CD14-positive monocyte (primary cell): Measurements from ENCODE around the gene ITPR2. TPM values are rescaled to one million over a fixed set of nuclear protein-coding genes. Genes with fewer than 3 reads are reported as not detected.
A peak's percentile ranks its signal among the peaks of the same experiment; 100 is the strongest.

Experiments used
- DNase-seq, 3 donors: peaks; one replicate each; pipeline ENCODE4 v3.0.0-alpha.2; 2011 to 2022
- H2AFZ ChIP-seq: 2 replicates; pipeline ENCODE4 v1.6.0; 2012; ENCODE audit warnings: mild to moderate bottlenecking, low read depth, low read length, inconsistent platforms; ENCODE audit not compliant: insufficient read depth, poor library complexity, severe bottlenecking
- H3K27ac ChIP-seq, 2 donors: 1 replicate in 1 of 2; 2 replicates in 1 of 2; pipeline ENCODE4 v1.5.1; 2012 to 2013; ENCODE audit warnings: low read length in 2 of 2, control low read depth in 1 of 2, inconsistent platforms in 1 of 2, low read depth in 1 of 2, mild to moderate bottlenecking in 1 of 2
- H3K27me3 ChIP-seq, 2 donors: one replicate each; pipeline versions ENCODE4 v1.6.0 to v1.6.1; 2011 to 2013; ENCODE audit warnings: low read length in 2 of 2; ENCODE audit not compliant: control insufficient read depth in 2 of 2, insufficient read depth in 2 of 2
- H3K36me3 ChIP-seq, 2 donors: replicated peaks in 1 of 2; 1 replicate in 1 of 2; 2 replicates in 1 of 2; pipeline versions ENCODE4 v1.5.1 to v1.6.1; 2012 to 2013; ENCODE audit warnings: low read length in 2 of 2, control low read depth in 1 of 2, inconsistent platforms in 1 of 2, mild to moderate bottlenecking in 1 of 2; ENCODE audit not compliant: insufficient read depth in 2 of 2, control insufficient read depth in 1 of 2
- H3K4me1 ChIP-seq, 2 donors: 1 replicate in 1 of 2; 2 replicates in 1 of 2; pipeline versions ENCODE4 v1.5.1 to v1.6.1; 2012 to 2013; ENCODE audit warnings: low read length in 2 of 2, control low read depth in 1 of 2, inconsistent platforms in 1 of 2, mild to moderate bottlenecking in 1 of 2, moderate library complexity in 1 of 2; ENCODE audit not compliant: insufficient read depth in 2 of 2, control insufficient read depth in 1 of 2
- H3K4me2 ChIP-seq: replicated peaks from 2 replicates; pipeline ENCODE3; 2012; ENCODE audit warnings: low read length, moderate library complexity, mild to moderate bottlenecking; ENCODE audit not compliant: poor library complexity, severe bottlenecking; ENCODE audit errors: extremely low read depth
- H3K4me3 ChIP-seq, 3 experiments: fragments of 200-600 bp in 1 of 3; sonication (generic) in 1 of 3; replicated peaks in 1 of 3; 1 replicate in 2 of 3; 2 replicates in 1 of 3; pipeline ENCODE4 v1.5.1; 2011 to 2013; ENCODE audit warnings: low read length in 3 of 3, mild to moderate bottlenecking in 3 of 3, control low read depth in 2 of 3, low read depth in 2 of 3, inconsistent platforms in 1 of 3, moderate library complexity in 1 of 3
- H3K79me2 ChIP-seq: 2 replicates; pipeline ENCODE4 v1.6.0; 2012; ENCODE audit warnings: mild to moderate bottlenecking, control low read depth, inconsistent platforms, low read length, moderate library complexity; ENCODE audit not compliant: insufficient read depth
- H3K9ac ChIP-seq: 2 replicates; pipeline ENCODE4 v1.6.0; 2017; ENCODE audit warnings: low read length, mild to moderate bottlenecking; ENCODE audit not compliant: insufficient read depth, poor library complexity, severe bottlenecking
- H3K9me3 ChIP-seq, 2 donors: replicated peaks in 1 of 2; 1 replicate in 1 of 2; 2 replicates in 1 of 2; pipeline versions ENCODE4 v1.5.1 to v1.6.1; 2012 to 2013; ENCODE audit warnings: low read length in 2 of 2, control low read depth in 1 of 2; ENCODE audit not compliant: control insufficient read depth in 1 of 2, insufficient read depth in 1 of 2
- H4K20me1 ChIP-seq: 2 replicates; pipeline ENCODE4 v1.6.0; 2012; ENCODE audit warnings: mild to moderate bottlenecking, low read length, control low read depth, moderate library complexity; ENCODE audit not compliant: insufficient read depth
- H3K27ac Mint-ChIP-seq, 7 donors: one replicate each; pipeline ENCODE4 v1.8.0; 2020; ENCODE audit warnings: mild to moderate bottlenecking in 7 of 7, mixed read lengths in 7 of 7, moderate library complexity in 6 of 7, inconsistent platforms in 2 of 7
- H3K27me3 Mint-ChIP-seq, 3 donors: one replicate each; pipeline ENCODE4 v1.8.0; 2021 to 2022; ENCODE audit warnings: low read depth in 3 of 3, mild to moderate bottlenecking in 3 of 3, mixed read lengths in 3 of 3, moderate library complexity in 3 of 3, inconsistent platforms in 1 of 3
- H3K36me3 Mint-ChIP-seq, 2 donors: one replicate each; pipeline ENCODE4 v1.8.0; 2020; ENCODE audit warnings: mixed read lengths in 2 of 2, inconsistent platforms in 1 of 2, mild to moderate bottlenecking in 1 of 2
- H3K4me1 Mint-ChIP-seq: one replicate; pipeline ENCODE4 v1.8.0; 2020; ENCODE audit warnings: mild to moderate bottlenecking, mixed read lengths
- H3K4me3 Mint-ChIP-seq, 2 donors: one replicate each; pipeline ENCODE4 v1.8.0; 2020; ENCODE audit warnings: mild to moderate bottlenecking in 2 of 2, mixed read lengths in 2 of 2, moderate library complexity in 1 of 2
- H3K9me3 Mint-ChIP-seq, 7 donors: one replicate each; pipeline ENCODE4 v1.8.0; 2020 to 2022; ENCODE audit warnings: mixed read lengths in 7 of 7, mild to moderate bottlenecking in 6 of 7, moderate library complexity in 6 of 7, inconsistent platforms in 2 of 7
- CTCF ChIP-seq: fragments of 200-600 bp; IDR thresholded peaks from one replicate; pipeline ENCODE4 v1.8.0; 2022; ENCODE audit warnings: antibody characterized with exemption, mild to moderate bottlenecking
- WGBS: methylation state at CpG from one replicate; pipeline ENCODE4 v1.1.5; 2013; ENCODE audit warnings: missing lambda C conversion rate; ENCODE audit not compliant: insufficient coverage; 5-methylcytosine and 5-hydroxymethylcytosine counted together
- intact Hi-C, 2 donors: fragments of 100-400 bp; cut with micrococcal nuclease; formaldehyde crosslinking; loops; one replicate each; pipeline versions ENCODE4 v1.15.0 to v1.15.1; 2023
- polyA plus RNA-seq, 3 donors: library from polyadenylated mRNA; depleted of rRNA in 1 of 3; unstranded in 2 of 3; stranded (reverse) in 1 of 3; fragments of 300-500 nt in 2 of 3; fragments of >200 nt in 1 of 3; fragmentation: Illumina TruSeq in 2 of 3; gene quantifications; 1 replicate in 2 of 3; 2 replicates in 1 of 3; pipeline ENCODE4 v1.2.3, GENCODE V29; 2012 to 2021

Gene ITPR2
- polyA plus RNA-seq, 3 donors = 2.7 to 6.4 (median 5.7) TPM

GRCh38 chr12:26817183-26817591, 15.8 kb downstream of the ITPR2 start:
- no peak overlapping the region for H3K4me3 Mint-ChIP-seq

GRCh38 chr12:26813812-26814211, 19.2 kb downstream of the ITPR2 start:
- Histone ChIP-seq H3K4me1 (peaks cover 0 to 3% of the 10 kb centered on the region in 2 donors), H3K27ac (no peak overlapping the region), H3K4me2 (no peak overlapping the region), H3K4me3 (no peak overlapping the region), H3K27me3 (no peaks in the 10 kb centered on the region), H4K20me1 (peaks cover 42% of the 10 kb centered on the region), H3K9me3 (no peaks in the 10 kb centered on the region), H3K79me2 (no peaks in the 10 kb centered on the region), H3K9ac (no peak overlapping the region), H3K36me3 (peaks cover 0 to 10% of the 10 kb centered on the region in 2 donors), H2AFZ (no peak overlapping the region)
- Mint-ChIP-seq H3K27me3 (no peaks in the 10 kb centered on the region), H3K9me3 (peaks cover 0 to 2% (median 0%) of the 10 kb centered on the region in 7 donors), H3K36me3 (peaks cover 13 to 15% of the 10 kb centered on the region in 2 donors), H3K27ac (peak overlapping the region in 1 of 7 donors; percentile 60), H3K4me3 (no peak overlapping the region), H3K4me1 (peaks cover 23% of the 10 kb centered on the region)
- DNase-seq = no peak
- TF ChIP-seq CTCF = no peak
- 80% methylated on average over 1 of the region's 7 CpGs for WGBS
- intact Hi-C loops = no loop called here

More at GRCh38 chr12:26817183-26817591, 15.8 kb downstream of the ITPR2 start:
- Mint-ChIP-seq H3K27ac (no peak overlapping the region), H3K9me3 (no peaks in the 10 kb centered on the region), H3K36me3 (peaks cover 13 to 15% of the 10 kb centered on the region in 2 donors), H3K27me3 (no peaks in the 10 kb centered on the region), H3K4me1 (peaks cover 14% of the 10 kb centered on the region)
- H3K4me3 ChIP-seq = no peak overlapping the region
- no peak overlapping the region for H3K9ac ChIP-seq
- no peak overlapping the region for H2AFZ ChIP-seq
- TF ChIP-seq CTCF = no peak
- H3K4me2 ChIP-seq = no peak overlapping the region
- H4K20me1 ChIP-seq = peaks cover 55% of the 10 kb centered on the region
- peaks cover 17% of the 10 kb centered on the region for H3K79me2 ChIP-seq
- H3K27ac ChIP-seq = no peak overlapping the region
- no peaks in the 10 kb centered on the region for H3K9me3 ChIP-seq
- H3K36me3 ChIP-seq = peaks cover 0 to 10% of the 10 kb centered on the region in 2 donors
- H3K27me3 ChIP-seq = no peaks in the 10 kb centered on the region
- intact Hi-C loops = no loop called here
- peaks cover 5 to 7% of the 10 kb centered on the region in 2 donors for H3K4me1 ChIP-seq
- WGBS = no CpG with 5 or more reads among the region's 4 CpGs
- no peak for DNase-seq
